GM12875 (cell line): ENCODE data around the gene COA5.
A peak's percentile ranks its signal among the peaks of the same experiment; 100 is the strongest.

Experiments
- H3K4me3 ChIP-seq: one replicate; pipeline ENCODE4 v1.5.1; 2011; ENCODE audit warnings: low read depth, low read length, control low read depth
- TF ChIP-seq, protein P1 (sequence below): IDR thresholded peaks from 2 replicates; pipeline ENCODE4 v1.5.1; 2011; ENCODE audit warnings: low read depth, mild to moderate bottlenecking, control low read depth, inconsistent platforms, low read length, moderate library complexity, borderline replicate concordance; ENCODE audit not compliant: insufficient read depth

COA5 gene

DNA sequence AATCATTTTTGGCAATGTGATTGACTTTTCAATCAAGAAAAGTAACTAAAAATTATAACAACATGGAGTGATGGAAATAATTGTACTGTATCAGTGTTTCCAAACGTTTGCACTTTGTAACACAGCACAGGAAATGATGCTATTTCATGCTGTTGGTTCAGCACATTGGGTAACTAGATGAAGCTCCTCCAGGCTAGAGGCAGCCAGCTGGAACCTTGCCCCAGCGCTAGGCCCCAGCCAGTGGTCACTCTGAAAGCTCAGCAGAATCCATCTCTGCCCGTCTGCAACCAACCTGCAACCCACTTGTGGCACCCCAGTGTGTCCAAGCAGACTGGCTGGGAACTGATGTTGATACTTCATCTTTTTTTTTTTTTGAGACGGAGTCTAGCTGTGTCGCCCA, 15.3 kb upstream of the COA5 start:
- H3K4me3 ChIP-seq = no peak overlapping the region
- TF ChIP-seq, protein P1, sequence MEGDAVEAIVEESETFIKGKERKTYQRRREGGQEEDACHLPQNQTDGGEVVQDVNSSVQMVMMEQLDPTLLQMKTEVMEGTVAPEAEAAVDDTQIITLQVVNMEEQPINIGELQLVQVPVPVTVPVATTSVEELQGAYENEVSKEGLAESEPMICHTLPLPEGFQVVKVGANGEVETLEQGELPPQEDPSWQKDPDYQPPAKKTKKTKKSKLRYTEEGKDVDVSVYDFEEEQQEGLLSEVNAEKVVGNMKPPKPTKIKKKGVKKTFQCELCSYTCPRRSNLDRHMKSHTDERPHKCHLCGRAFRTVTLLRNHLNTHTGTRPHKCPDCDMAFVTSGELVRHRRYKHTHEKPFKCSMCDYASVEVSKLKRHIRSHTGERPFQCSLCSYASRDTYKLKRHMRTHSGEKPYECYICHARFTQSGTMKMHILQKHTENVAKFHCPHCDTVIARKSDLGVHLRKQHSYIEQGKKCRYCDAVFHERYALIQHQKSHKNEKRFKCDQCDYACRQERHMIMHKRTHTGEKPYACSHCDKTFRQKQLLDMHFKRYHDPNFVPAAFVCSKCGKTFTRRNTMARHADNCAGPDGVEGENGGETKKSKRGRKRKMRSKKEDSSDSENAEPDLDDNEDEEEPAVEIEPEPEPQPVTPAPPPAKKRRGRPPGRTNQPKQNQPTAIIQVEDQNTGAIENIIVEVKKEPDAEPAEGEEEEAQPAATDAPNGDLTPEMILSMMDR = no peak

DNA sequence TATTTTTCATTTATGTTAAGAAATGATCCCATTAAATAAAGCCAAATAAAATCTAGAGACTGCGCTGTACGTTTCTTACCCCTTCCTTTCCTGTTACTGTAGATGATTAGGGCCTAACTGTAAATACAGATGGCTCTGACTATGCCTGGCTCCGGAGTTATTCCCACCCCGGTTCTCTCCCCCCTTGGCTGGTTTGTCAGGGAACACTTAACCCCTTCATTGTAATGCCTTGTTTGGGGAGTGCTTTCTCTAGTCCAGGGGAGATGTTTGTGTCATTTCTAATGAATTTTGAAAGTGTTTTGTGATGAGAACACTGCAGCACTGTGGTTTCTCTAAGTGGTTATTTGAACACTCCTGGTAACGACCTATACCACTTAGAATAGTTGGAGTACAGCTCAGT, 8.8 kb upstream of the COA5 start:
- TF ChIP-seq, protein P1 = no peak
- no peak overlapping the region for H3K4me3 ChIP-seq

DNA sequence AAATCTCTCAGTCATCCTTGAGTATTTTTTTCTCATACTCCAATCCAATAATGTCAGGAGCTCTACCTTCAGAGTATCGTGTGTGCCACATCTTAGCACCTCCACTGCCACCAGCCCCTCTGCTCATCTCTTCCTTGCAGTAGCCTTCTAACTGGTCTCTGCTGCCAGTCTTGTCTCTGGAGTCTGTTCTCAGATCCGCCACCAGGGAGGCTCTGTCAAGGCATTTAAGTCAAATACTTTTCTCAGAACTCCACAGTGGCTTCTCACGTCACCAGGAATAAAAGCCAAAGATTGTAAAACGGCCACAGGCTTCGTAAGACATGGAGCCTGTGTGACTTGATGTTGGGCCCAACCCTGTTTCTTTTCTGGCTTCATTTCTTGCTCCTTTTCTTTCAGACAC, 7.2 kb upstream of the COA5 start:
- TF ChIP-seq, protein P1 = no peak
- no peak overlapping the region for H3K4me3 ChIP-seq

DNA sequence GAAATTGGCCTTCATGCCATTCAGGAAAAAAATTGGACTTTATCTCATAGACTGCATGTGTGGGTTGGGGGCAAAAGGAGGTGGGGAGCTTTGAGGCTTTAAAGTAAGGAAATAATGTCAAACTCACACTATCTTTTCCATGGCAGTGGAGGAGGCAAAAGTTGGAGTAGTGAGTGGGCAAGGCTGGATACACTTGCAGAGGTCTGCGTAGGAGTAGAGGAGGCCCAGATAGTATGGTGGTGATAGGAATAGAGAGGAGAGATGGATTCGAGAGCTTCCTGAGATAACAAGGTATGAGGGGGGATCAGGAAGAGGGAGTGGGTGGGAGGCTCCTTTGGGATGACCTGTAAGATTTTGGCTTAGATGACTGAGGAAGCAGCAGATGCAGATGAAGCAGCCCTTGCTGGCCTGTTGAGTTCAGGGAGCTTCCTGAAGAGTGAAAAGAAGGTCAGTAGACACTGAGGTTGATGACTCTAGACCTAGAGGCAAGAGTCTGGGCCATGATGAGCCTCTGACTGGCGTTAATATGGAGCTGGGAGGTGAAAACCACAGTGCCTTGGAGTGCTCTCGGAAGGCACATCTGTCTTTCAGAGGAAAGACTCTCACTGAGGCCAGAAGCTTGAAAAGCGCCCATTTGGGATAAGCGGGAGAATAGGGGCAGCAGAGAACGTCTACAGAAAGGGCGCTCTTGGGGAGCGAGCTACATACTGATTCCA, 5.9 kb upstream of the COA5 start:
- H3K4me3 ChIP-seq = no peak overlapping the region
- TF ChIP-seq, protein P1 = no peak

DNA sequence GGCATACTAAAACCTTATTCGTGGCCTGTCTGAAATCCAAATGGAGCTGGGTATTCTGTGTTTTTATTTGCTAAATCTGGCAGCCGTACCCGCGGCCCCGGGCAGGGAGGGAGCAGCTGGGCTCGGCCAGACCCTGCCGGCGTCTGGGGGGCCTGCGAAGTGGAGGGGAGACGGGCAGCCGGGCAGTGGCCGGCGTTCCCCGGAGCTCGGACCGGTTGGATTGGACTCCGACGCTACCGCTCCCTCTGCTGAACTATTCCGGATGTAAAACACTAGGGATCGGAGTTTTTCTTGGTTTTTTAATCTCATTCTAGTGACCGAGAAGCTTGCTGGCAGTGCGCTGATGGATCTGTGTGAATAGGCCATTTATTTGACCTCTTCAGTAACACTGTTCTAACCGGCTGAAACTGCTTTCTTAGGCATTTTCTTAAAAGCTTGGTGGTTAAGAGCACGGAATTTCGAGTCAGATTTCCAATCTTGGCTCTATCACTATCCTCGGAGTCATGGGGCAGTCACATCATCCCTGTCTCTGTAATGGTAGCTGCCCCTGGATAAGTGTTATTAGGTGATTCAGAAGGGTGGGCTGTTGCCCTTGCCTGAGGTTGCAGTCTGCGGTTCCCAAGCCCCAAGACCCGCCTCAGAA, 771 bp upstream of the COA5 start:
- peak overlapping the region; percentile 88 for H3K4me3 ChIP-seq
- TF ChIP-seq, protein P1 = no peak

DNA sequence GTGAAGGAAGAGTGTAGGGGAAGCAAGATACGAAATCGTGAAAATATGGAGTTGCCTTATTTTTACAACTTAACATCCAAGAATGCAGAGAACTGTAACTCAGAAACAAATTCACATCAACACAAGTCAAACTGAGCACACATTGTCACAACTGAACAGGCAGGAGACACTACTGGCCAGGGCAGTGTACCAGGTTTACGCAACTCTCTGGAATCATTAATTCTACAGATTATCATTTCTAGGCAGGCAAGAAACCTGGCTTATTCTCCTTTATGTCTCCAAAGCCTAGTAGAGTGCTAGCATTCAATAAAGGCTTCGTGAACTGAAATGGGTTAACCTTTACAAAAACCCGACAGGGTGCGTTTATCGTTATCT, 584 bp downstream of the COA5 start:
- H3K4me3 ChIP-seq = peak overlapping the region; percentile 88
- TF ChIP-seq, protein P1 = no peak

DNA sequence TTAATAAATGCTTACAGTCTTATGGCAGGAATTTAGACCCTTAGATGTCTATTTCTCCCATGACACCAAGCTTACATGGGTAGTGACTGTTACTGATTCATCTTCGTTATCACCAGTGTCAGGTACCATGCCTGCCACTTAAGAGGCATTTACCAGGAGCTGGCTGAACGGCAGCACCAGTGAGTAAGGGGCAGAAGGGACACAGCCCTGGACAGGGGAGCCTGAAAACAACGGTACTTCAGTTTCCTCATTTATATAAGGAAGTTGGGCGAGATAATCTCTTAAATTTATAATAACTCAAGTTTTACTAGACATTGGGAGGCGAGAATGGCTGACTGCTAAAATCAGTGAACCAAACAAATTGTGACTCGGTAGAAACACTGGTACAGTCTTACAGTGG, 1.2 kb downstream of the COA5 start:
- H3K4me3 ChIP-seq = no peak overlapping the region

More for the DNA sequence above, 1.2 kb downstream of the COA5 start:
- TF ChIP-seq, protein P1 = no peak
